Effector CD8-positive, alpha-beta T cell (primary cell): Measurements from ENCODE around the gene S100A1.
"Not testable (repeated sequence)": the region's sequence is repeated elsewhere in the genome, so short reads cannot be mapped to it uniquely, and the experiment has no call there.

Experiments used
- DNase-seq: peaks from one replicate; lab custom pipeline; 2025; lab: John Stamatoyannopoulos, UW
- total RNA-seq, 4 experiments: gene quantifications; one replicate each; lab custom pipeline; 2026; lab: John Stamatoyannopoulos, UW

S100A1 gene
- 0 to 0.09 (median 0) reads per million in 4 experiments for total RNA-seq

- no peak for DNase-seq
These were observed at the start of gene S100A1 for GRCh38 chr1:153627715-153628626. TSS of gene S100A1 (plus strand) at chr1:153628434. CDS start at chr1:153630522, 2,088 bp downstream.

DNA sequence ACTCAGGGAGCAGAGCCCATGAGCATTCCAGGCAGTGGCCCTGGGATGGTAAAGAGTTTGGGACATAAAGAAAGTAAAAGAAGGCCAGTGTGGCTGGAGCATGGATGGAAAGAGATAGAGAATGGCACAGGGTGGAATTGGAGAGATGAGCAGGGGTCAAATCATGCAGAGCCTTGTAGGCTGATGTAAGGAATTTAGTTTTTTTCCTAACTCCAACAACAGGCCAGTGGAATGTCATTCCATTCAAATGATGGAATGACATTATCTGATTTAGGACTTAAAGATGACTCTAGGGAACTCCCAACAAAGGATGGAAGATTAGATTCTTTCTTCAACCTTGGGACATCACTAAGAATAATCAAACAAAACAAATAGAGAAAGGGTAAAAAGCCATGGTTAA is 49.7 kb upstream of the S100A1 start:
- DNase-seq: no peak

GRCh38 chr1:153578936-153579335 is 49.3 kb upstream of the S100A1 start:
- DNase-seq: no peak

- not testable (repeated sequence) for DNase-seq
These were observed 45.4 kb upstream of the S100A1 start for GRCh38 chr1:153582836-153583235.

DNA sequence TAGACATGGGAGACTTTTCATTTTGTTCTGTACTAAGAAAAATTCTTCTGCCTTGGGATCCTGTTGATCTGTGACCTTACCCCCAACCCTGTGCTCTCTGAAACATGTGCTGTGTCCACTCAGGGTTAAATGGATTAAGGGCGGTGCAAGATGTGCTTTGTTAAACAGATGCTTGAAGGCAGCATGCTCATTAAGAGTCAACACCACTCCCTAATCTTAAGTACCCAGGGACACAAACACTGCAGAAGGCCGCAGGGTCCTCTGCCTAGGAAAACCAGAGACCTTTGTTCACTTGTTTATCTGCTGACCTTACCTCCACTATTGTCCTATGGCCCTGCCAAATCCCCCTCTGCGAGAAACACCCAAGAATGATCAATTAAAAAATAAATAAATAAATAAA is 44.7 kb upstream of the S100A1 start:
- DNase-seq: not testable (repeated sequence)

- no peak for DNase-seq
These were observed 44.3 kb upstream of the S100A1 start for GRCh38 chr1:153583976-153584375.

DNA sequence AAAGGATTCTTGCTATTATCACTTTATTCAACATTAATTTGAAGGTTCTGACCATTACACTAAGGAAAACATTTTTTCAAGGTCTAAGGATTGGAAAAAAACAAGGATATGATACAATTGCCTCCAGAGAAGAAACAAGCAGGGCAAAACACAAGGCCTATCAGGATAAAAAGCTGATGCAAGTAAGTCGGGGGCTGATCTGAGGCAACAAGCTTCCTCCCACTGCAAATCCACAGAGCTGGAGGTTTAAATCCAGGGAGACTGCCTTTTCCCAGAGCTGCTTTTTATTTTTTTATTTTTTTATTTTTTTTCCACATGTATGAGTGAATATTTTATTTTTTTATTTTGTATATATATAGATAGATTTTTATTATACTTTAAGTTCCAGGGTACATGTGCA is 43.2 kb upstream of the S100A1 start:
- no peak for DNase-seq

DNA sequence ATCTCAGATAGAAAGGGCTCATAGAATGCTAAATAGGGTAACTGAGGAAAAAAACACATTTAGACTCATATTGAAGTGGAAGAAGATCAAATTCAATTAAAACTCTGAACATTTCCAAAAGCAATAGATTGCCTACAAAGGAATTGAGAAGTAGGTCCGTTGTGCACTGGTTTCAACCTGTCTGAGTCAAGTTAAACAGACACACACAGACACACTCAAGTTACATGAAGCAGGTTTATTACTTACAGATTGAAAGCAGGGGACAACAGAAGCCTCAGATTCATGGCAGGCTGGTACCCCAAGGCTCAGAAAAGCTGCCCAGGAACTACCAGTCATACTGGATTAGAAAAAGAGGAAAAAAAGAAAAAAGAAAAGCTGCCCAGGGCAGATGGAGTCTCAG is 41.9 kb upstream of the S100A1 start:
- DNase-seq: no peak

- no peak for DNase-seq
These were observed 40.9 kb upstream of the S100A1 start for GRCh38 chr1:153587314-153587713.

GRCh38 chr1:153588033-153588432 is 40.2 kb upstream of the S100A1 start:
- DNase-seq: not testable (repeated sequence)

DNA sequence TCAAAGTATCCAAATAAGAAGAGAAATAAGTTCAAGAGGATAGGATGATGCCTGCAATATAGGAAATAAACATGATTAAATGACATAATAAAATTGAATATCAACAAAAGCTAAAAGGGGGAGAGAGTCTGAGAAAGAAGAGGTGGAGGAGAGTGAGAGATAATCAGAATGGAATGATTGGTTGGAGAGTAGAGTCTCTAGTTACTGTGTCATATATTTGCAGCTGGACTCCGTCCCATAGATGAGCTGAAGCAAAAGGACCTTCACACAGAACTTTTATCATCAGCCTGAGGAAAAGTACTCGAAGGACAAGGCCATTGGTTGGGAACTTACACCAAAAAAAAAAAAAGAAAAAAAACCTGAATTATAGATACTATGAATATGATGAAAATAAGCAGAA is 39.8 kb upstream of the S100A1 start:
- DNase-seq: no peak

DNA sequence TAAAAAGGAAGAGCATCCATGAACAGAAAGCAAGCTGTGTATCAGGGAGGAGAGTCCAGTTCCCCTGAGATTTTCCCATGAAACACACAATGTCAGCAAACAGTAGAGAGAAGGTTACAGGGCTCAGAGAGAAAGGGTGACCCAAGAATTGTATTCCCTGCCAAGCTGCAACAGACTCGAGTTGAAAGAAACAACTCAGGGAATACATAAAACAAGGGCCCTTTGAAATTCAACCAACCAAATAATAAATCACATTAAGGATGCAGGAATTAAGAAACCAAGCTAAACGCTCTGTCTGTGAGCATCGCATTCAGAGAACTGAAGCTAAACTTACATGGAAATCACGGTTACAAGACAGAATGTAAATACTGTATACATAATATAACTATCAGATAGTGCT is 35.5 kb upstream of the S100A1 start:
- DNase-seq: no peak

- DNase-seq: no peak
These were observed 31.0 kb upstream of the S100A1 start for GRCh38 chr1:153597206-153597605.

DNA sequence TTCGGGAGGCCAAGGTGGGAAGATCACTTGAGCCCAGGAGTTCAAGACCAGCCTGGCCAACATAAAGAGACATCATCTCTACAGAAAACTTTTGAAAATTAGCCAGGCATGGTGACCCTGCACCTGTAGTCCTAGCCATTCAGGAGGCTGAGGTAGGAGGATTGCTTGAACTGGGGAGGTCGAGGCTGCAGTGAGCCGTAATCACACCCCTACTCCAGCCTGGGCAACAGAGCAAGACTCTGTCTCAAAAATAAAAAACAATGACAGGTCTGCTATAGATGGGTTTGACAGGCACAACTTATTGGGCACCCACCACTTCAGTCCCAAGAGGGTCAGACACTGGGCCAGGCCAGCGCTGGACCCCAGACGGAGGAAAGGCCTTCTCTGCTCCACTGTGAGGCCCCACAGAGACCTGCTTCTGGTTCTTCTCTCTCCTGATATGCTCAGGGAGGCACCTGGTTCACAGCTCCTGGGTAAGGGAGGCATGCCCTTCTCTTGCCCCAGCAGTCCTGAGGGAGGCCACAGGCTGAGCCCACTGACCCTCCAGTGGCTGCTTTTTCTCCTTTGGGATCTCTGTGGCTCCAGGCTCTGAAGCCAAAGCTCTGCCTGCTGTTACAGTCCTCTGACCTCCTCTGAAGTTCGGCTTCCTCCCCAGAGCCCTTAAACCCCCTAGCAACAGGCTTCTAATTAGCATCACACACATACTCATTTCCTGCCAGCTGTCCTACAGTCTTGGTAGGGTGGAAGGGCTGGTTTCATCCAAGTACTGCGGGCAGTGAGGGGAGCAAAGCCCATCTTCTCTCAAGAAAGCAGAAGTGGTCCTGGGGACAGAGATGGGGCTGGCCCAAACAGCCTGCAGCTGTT is 29.7 kb upstream of the S100A1 start:
- no peak for DNase-seq

DNA sequence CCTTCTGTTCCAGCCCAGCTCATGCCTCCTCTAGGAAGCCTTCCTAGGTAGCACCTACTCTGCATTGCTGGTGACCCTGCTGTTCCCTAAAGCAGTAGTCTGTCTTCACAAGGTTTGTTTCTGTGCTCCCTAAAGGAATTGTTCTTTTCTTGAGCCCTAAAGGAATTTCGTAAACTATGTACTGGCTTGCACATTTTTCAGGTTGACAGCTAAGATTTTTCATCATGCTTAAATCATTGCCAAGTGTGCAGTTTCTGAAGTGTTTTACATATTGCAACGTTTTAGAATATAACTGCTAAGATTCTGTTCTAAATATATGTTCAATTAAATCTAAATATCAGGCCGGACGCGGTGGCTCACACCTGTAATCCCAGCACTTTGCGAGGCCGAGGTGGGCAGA is 28.4 kb upstream of the S100A1 start:
- no peak for DNase-seq

DNA sequence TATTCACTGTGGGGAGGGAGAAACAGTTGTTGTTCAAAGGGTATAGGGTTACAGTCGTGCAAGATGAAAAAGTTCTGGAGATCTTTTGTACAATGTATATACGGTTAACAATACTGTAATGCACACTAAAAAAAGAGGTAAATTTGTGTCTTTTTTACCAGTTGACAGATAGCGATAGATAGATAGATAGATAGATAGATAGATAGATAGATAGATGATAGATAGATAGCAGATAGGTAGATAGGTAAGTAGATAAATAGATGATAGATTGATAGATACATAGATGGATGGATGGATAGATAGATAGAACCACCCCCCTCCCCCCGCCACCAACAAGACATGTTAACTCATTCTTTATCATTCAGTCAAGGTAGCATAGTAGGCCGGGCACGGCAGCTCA is 25.5 kb upstream of the S100A1 start:
- DNase-seq: no peak

GRCh38 chr1:153606194-153606593 is 22.0 kb upstream of the S100A1 start:
- no peak for DNase-seq

DNA sequence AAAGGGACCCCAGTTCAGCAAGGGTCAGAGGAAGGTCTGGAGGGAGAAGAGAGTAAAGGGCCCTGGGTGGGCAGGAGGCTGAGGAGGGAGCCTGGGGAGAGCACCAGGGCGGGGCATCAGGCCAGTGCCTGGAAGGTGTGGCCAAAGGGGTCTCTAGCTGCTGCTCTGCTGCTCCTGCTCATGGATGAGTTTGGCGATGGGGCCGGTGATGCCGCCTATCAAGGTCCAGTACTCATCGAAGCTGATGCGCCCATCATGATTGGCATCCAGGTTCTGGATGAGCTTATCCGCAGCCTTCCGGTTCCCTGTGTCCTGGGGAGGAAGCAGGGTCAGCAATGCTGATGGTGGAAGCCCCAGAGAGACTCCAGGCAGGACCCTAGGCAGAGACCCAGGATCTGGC is 20.9 kb upstream of the S100A1 start:
- no peak for DNase-seq

GRCh38 chr1:153608089-153608682 is 20.0 kb upstream of the S100A1 start:
- DNase-seq: no peak

GRCh38 chr1:153608742-153609584 is 19.3 kb upstream of the S100A1 start:
- no peak for DNase-seq

DNA sequence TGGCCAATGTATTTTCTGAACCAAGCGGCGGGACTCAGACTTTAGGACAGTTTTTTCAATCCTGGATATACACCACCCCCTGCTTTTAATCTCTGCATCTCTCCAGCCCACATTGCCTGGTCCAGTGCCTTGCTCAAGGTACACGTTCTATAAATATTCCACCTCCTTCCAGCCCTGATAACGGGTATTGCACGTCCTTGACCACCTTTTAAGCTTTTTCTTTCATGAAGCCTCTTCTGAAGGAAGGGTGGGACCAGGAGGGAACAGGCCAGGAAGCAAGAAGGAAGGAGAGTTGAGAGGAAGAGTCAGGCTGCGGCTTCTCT is 18.7 kb upstream of the S100A1 start:
- DNase-seq: no peak

- no peak for DNase-seq
These were observed 17.9 kb upstream of the S100A1 start for GRCh38 chr1:153610334-153610733.
